GM21619 (cell line): Measurements from ENCODE around the gene ARHGEF40.

Experiments
- ATAC-seq: cut with Tn5 transposase; IDR thresholded peaks from one replicate; pipeline ENCODE4 v1.9.1; 2021; ENCODE audit not compliant: unreplicated experiment

ARHGEF40 gene

GRCh38 chr14:21113369-21113768 lies 43.3 kb downstream of the ARHGEF40 start:
- no peak for ATAC-seq

DNA sequence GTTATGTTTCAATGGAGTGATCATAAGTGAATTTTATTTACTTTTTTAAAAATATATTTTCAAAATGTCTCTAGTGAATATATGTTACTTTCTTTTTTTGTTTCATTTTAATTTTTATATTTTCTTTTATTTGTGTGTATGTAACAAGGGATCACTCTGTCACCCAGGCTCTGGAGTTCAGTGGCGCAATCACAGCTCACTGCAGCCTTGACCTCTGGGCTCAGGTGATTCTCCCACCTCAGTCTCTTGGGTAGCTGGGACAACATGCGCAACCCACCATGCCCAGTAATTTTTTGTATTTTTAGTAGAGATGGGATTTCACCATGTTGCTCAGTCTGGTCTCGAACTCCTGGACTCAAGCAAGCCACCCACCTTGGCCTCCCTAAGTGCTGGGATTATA lies 48.8 kb downstream of the ARHGEF40 start:
- ATAC-seq: no peak

DNA sequence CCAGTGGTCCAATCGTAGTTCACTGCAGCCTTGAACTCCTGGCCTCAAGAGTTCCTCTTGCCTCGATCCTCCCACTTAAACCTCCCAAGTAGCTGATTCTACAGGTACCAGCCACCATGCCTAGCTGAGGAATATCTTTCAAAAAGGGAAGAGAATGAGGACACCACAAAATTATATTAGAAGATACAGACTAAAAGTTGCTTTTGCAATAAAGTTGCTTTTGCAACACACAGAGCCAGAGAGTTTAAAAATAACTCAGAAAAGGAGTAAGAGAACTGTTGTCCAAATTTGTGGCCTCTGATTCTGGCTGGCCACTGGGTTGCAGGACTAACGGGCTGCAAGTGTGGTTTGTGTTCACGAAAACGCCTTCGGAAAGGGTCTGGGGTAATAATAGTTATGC lies 50.6 kb downstream of the ARHGEF40 start:
- no peak for ATAC-seq

DNA sequence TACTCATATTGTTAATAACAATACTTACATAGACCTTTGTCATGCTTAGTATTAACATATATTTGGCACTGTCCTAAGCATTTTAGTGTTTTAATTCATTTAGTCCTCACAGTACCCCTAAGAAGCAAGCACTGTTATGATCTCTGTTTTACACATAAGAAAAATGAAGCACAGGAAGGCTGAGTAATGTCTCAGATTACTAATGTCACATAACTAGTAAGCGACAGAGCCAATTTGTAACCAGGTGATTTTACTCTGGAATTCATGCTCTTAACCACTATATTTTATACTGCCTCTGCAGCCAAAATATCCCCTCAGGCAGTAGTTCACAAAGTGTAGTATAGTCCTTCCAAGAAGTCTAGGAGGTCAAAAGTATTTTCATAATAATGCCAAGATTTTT lies 51.0 kb downstream of the ARHGEF40 start:
- ATAC-seq: no peak

DNA sequence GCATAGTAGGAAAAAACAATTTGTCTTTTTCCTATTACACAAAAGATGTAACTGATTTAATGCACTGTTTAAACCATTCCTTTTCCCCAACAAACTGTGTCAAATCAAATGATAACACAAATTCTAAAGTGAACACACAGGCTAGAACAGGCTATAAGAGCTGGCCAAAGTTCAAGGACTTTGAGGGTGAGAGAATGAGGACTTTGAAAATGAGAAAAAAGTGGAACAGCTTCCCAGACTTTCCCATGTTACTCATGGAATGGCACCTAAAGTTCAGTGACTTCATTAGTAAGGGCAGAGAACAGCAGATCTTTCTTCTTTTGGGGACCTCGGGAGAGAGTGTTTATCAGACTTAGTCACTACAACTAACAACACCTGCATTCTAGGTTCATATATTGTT lies 53.3 kb downstream of the ARHGEF40 start:
- no peak for ATAC-seq

- no peak for ATAC-seq
Observed at GRCh38 chr14:21133901-21134300, 63.8 kb downstream of the ARHGEF40 start.

- ATAC-seq: no peak
Observed at GRCh38 chr14:21136024-21136423, 65.9 kb downstream of the ARHGEF40 start.
